Liver (tissue), 3 donors: ENCODE data around the gene P2RY6.

Experiments
- CTCF ChIP-seq: fragments of 150-350 bp; IDR thresholded peaks from 2 replicates; pipeline ENCODE4 v1.5.1; 2017; ENCODE audit warnings: improper control_type of control experiment, low read depth, low read length; ENCODE audit not compliant: missing input control
- JUND ChIP-seq, 2 donors: IDR thresholded peaks; 2 replicates each; pipeline ENCODE4 v1.6.1; 2016; ENCODE audit warnings: antibody characterized with exemption in 2 of 2
- SP1 ChIP-seq: IDR thresholded peaks from 2 replicates; pipeline ENCODE4 v1.6.1; 2018; ENCODE audit warnings: antibody characterized with exemption, mild to moderate bottlenecking
- TAF1 ChIP-seq: conservative IDR thresholded peaks from 2 replicates; pipeline ENCODE4 v1.6.1; 2016; ENCODE audit warnings: antibody characterized with exemption, mild to moderate bottlenecking
- donor health status: healthy.
- donor health status: healthy.

- peak; percentile 89 for TF ChIP-seq CTCF
- TF ChIP-seq JUND (IDR thresholded peaks at IDR 0.05) = no peak
- TF ChIP-seq SP1 = peak; percentile 37
- TF ChIP-seq TAF1 = no peak
These were observed 35.3 kb downstream of the P2RY6 start for GRCh38 chr11:73307323-73308002.
